A549 (cell line): Measurements from ENCODE around the gene RBM17. TPM values are rescaled to one million over a fixed set of nuclear protein-coding genes. Genes with fewer than 3 reads are reported as not detected.
A peak's percentile ranks its signal among the peaks of the same experiment; 100 is the strongest.

Experiments
- ATAC-seq, 2 experiments: fragments of 200-7000 bp in 1 of 2; fragments of >200 bp in 1 of 2; cut with Nextera tagmentation in 1 of 2; cut with Tn5 transposase in 1 of 2; 3 replicates each; pipeline versions ENCODE4 v1.8.0 to v1.9.1; 2018 to 2020; ENCODE audit warnings: mild to moderate bottlenecking in 1 of 2, moderate library complexity in 1 of 2
- CTCF ChIA-PET: fragments of 300-600 bp; sonication (Branson Sonifier 250); formaldehyde crosslinking; extraction: SDS; loops from one replicate; lab custom pipeline; 2021; ENCODE audit warnings: antibody characterized with exemption, inconsistent platforms; lab: Yijun Ruan, JAX
- POLR2A ChIA-PET: fragments of 350-600 bp; formaldehyde crosslinking; extraction: SDS; loops from one replicate; lab custom pipeline; 2021; ENCODE audit warnings: antibody characterized with exemption, inconsistent platforms; lab: Yijun Ruan, JAX
- DNase-seq, 2 experiments: peaks; one replicate each; pipeline versions ENCODE4 v3.0.0 to v3.0.0-alpha.2; 2011 to 2016; ENCODE audit warnings: low read depth in 1 of 2, low spot score in 1 of 2
- FAIRE-seq: peaks from 2 replicates; lab custom pipeline; 2011; peaks lifted over from hg19 to GRCh38; lab: Jason Lieb, UNC
- H3K27ac ChIP-seq, 2 experiments: fragments of >200 bp; sonication (Bioruptor Twin); formaldehyde crosslinking; 3 replicates each; pipeline ENCODE4 v1.5.1; 2016 to 2017
- H3K4me1 ChIP-seq: fragments of >200 bp; sonication (Bioruptor Twin); formaldehyde crosslinking; 3 replicates; pipeline ENCODE4 v1.6.1; 2016
- H3K4me2 ChIP-seq: fragments of >200 bp; sonication (Bioruptor Twin); formaldehyde crosslinking; 3 replicates; pipeline ENCODE4 v1.6.1; 2016
- H3K4me3 ChIP-seq: fragments of >200 bp; sonication (Bioruptor Twin); formaldehyde crosslinking; 3 replicates; pipeline ENCODE4 v1.5.1; 2016
- H3K9me3 ChIP-seq: fragments of >200 bp; sonication (Bioruptor Twin); formaldehyde crosslinking; 3 replicates; pipeline ENCODE4 v1.6.1; 2016
- CHD4 ChIP-seq: fragments of 200-600 bp; sonication (generic); IDR thresholded peaks from 2 replicates; pipeline ENCODE4 v1.6.1; 2016; ENCODE audit warnings: antibody characterized with exemption, mild to moderate bottlenecking, borderline replicate concordance
- ELK1 ChIP-seq: fragments of 150-350 bp; IDR thresholded peaks from 2 replicates; pipeline ENCODE4 v1.6.1; 2014; ENCODE audit warnings: low read depth, mild to moderate bottlenecking, low read length
- ESRRA ChIP-seq: fragments of 150-350 bp; IDR thresholded peaks from 2 replicates; pipeline ENCODE4 v1.6.1; 2014; ENCODE audit warnings: mild to moderate bottlenecking, low read length, borderline replicate concordance
- FOSL2 ChIP-seq, 2 experiments: fragments of 450-650 bp in 1 of 2; fragments of >200 bp in 1 of 2; sonication (Bioruptor Twin) in 1 of 2; formaldehyde crosslinking; IDR thresholded peaks; 2 replicates each; pipeline versions ENCODE4 v1.5.0 to v1.6.1; 2016 to 2020; ENCODE audit warnings: mild to moderate bottlenecking in 1 of 2, moderate library complexity in 1 of 2
- GATA3 ChIP-seq: IDR thresholded peaks from 2 replicates; pipeline ENCODE4 v1.6.1; 2012; ENCODE audit warnings: borderline replicate concordance
- HOXA7 ChIP-seq: fragments of 250-450 bp; sonication (Bioruptor Pico); IDR thresholded peaks from 2 replicates; pipeline ENCODE4 v1.5.0; 2020; ENCODE audit warnings: mild to moderate bottlenecking, moderate library complexity
- JUNB ChIP-seq: fragments of >200 bp; sonication (Bioruptor Twin); formaldehyde crosslinking; IDR thresholded peaks from 2 replicates; pipeline ENCODE4 v1.6.1; 2016
- MAX ChIP-seq: IDR thresholded peaks from 2 replicates; pipeline ENCODE4 v1.6.1; 2012
- NFE2L2 ChIP-seq: fragments of 150-350 bp; conservative IDR thresholded peaks from 2 replicates; pipeline ENCODE4 v1.6.1; 2014; ENCODE audit warnings: low read length
- NPAS2 ChIP-seq: fragments of 250-450 bp; sonication (Bioruptor Pico); IDR thresholded peaks from 2 replicates; pipeline ENCODE4 v1.8.0; 2022; ENCODE audit warnings: mild to moderate bottlenecking, moderate library complexity, borderline replicate concordance
- POLR2A ChIP-seq: IDR thresholded peaks from 2 replicates; pipeline ENCODE4 v1.6.1; 2012; ENCODE audit warnings: mild to moderate bottlenecking, low read length
- RAD21 ChIP-seq, 2 experiments: fragments of >200 bp in 1 of 2; sonication (Bioruptor Twin) in 1 of 2; formaldehyde crosslinking in 1 of 2; IDR thresholded peaks in 1 of 2; conservative IDR thresholded peaks in 1 of 2; 2 replicates in 1 of 2; 3 replicates in 1 of 2; pipeline ENCODE4 v1.6.1; 2012 to 2018; ENCODE audit warnings: inconsistent platforms in 1 of 2
- RFX5 ChIP-seq: fragments of 450-650 bp; IDR thresholded peaks from 2 replicates; pipeline ENCODE4 v1.7.1; 2014; ENCODE audit warnings: antibody characterized with exemption, mild to moderate bottlenecking, moderate library complexity
- RNF2 ChIP-seq: fragments of 200-600 bp; sonication (generic); IDR thresholded peaks from 2 replicates; pipeline ENCODE4 v1.6.1; 2016; ENCODE audit warnings: low read depth, mild to moderate bottlenecking, antibody characterized with exemption, moderate library complexity, borderline replicate concordance
- SMC3 ChIP-seq: fragments of >200 bp; sonication (Bioruptor Twin); formaldehyde crosslinking; IDR thresholded peaks from 3 replicates; pipeline ENCODE4 v1.6.1; 2018; ENCODE audit warnings: inconsistent platforms
- TFCP2L1 ChIP-seq: fragments of 250-450 bp; sonication (Bioruptor Pico); IDR thresholded peaks from 2 replicates; pipeline ENCODE4 v1.5.0; 2021; ENCODE audit warnings: mild to moderate bottlenecking
- USF2 ChIP-seq: fragments of 450-650 bp; IDR thresholded peaks from 2 replicates; pipeline ENCODE4 v1.6.1; 2014; ENCODE audit warnings: antibody characterized with exemption
- ZSCAN20 ChIP-seq: fragments of 250-450 bp; sonication (Bioruptor Pico); IDR thresholded peaks from 2 replicates; pipeline ENCODE4 v1.8.0; 2022; ENCODE audit warnings: mild to moderate bottlenecking, moderate library complexity
- WGBS: methylation state at CpG from one replicate; pipeline ENCODE4 v1.1.6; 2017; ENCODE audit errors: missing lambda C conversion rate; 5-methylcytosine and 5-hydroxymethylcytosine counted together
- polyA plus RNA-seq, 4 experiments: library from polyadenylated mRNA; depleted of rRNA in 3 of 4; stranded (reverse); fragments of >200 nt; fragmentation: RNase III in 1 of 4; extraction: RNeasy Plus Mini Kit Qiagen cat#74134 plus additional on column Dnase treatment in 1 of 4; gene quantifications; 2 replicates in 3 of 4; 3 replicates in 1 of 4; pipeline ENCODE4 v1.2.3, GENCODE V29; 2011 to 2017
- TF ChIP-seq, protein P1 (sequence below): fragments of 250-450 bp; sonication (Bioruptor Pico); IDR thresholded peaks from 2 replicates; pipeline ENCODE4 v1.5.0; 2020; ENCODE audit warnings: low read depth, mild to moderate bottlenecking, moderate library complexity

Gene RBM17
- polyA plus RNA-seq, 2 of the 4 experiments (the other 2 are of a cell fraction): 75.2 to 121 TPM

DNA sequence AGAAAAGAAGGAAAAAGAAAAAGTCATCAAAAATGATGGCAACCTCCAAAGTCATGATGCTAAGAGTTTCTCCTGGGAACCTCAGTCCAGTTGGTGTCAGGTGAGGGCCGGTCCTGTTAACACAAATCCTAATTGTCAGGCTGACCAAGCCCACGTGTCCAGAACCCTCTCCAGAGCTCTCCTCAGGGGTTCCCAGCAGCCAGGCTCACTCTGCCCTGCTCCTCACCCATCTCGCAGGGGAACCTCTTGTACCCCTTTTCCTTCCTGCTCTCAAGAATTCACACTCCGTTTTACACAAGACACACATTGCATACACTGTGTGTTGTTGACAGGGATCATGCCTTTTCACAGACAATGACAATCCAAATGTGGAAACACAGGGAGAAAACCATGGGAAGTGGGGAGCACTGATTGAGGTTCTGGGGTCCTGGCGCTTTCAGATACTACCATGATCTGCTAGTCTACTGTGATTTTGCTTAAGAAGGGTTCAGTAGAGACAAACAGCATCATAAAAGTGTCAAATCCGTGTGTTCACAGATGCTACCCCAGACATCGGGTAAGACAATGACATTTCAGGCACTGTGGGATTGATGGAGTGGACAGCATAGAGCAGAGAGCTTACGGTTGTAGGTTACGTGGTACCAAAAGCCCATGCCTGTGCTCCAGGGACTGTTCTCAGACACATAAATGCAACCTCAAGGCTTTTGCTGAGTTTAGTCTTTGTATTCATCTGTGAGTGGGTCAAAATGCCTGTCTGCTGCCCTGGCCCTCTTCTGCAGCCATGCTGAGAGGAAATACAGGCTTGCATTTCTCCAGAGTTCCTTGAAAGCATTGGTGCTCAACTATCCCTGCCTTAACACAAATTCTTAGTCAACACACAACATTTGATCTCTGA is 42.7 kb upstream of the RBM17 start (continued):
- TF ChIP-seq ELK1 (no peak), MAX (no peak)

DNA sequence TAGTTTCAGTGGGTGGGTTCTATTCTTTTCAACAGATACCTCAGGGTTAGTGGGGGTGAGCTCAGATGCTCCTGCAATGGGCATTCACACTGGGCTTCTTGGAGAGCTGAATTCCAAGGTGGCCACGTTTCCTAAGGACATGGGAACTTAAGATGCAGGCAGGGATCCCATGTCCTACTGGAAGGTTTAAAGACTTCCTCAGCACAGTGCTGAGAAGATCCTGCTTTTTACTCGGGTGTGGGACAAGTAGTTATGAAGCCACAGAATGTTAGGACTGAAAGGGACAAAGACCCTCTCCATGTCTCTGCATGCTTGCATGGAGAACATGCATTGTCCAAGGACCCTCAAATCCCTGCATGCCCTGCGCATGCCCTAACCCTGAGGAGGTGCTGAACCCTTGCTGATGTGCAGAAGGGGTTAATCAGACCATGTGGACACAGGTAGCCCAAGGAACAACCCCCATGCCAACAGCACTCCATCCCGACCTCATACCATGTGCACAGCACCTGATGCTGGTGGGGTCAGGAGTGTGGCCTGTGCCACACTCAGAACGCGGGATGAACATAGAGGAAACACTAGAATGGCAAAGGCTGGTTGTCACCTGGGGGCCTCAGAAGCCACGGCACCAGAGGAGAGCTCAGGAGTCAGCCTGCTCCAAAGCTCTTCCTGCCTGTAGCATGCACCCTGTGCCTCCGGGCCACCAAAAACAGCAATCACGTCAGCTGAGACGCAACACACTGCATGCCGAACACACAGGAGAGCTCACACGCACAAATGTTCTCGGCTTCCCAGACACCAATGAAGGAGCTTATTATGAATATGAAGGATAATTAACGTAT is 41.8 kb upstream of the RBM17 start:
- peak in 1 of 2 experiments; percentile 13; a peak in 2 of 6 replicates for ATAC-seq
- no peak overlapping the region for H3K4me2 ChIP-seq
- no peak overlapping the region for H3K4me3 ChIP-seq
- 40% methylated on average over 14 of the region's 14 CpGs for WGBS
- no peak overlapping the region for H3K27ac ChIP-seq
- H3K9me3 ChIP-seq: no peaks in the 10 kb centered on the region
- DNase-seq: no peak
- CTCF ChIA-PET: interaction anchor here (1.0 to 1.8 kb wide), 2 partner anchors 11 to 33 kb away, joined by 4 read pairs; no protein-coding TSS in a partner anchor
- peaks cover 5% of the 10 kb centered on the region; the same call in 1 of the 3 replicates for H3K4me1 ChIP-seq
- POLR2A ChIA-PET: no interaction called here
- FAIRE-seq: no peak
- TF ChIP-seq FOSL2 (IDR thresholded peaks at IDR 0.05): no peak
- no peak for TF ChIP-seq FOSL2 (CRISPR knock-in tag; IDR thresholded peaks at IDR 0.05)
- no peak for TF ChIP-seq CHD4

DNA sequence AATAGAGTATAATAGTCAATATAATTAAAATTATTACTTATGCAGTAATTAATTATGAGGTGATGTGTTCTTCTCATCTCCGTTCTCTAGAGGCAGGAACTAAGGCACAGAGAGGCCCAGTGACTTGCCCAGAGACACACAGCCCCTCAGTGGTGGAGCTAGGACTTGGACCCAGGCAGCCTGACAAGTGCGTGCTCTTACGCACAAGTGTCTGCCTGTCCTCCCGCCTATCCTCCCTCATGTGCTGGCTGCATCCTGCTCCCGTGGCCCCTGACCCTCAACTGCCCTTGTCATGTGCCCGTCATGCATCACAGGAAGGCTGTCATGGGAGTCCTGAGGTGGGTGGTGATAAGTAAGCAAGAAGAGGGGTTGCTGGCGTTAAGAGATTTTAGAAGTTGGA is 41.0 kb upstream of the RBM17 start:
- Histone ChIP-seq H3K4me1 (peaks cover 5% of the 10 kb centered on the region; the same call in 1 of the 3 replicates), H3K4me3 (no peak overlapping the region), H3K9me3 (no peaks in the 10 kb centered on the region), H3K27ac (no peak overlapping the region), H3K4me2 (no peak overlapping the region)
- DNase-seq (no peak), FAIRE-seq (no peak), ATAC-seq (no peak)
- 38% methylated on average over 7 of the region's 7 CpGs for WGBS
- ChIA-PET POLR2A (no interaction called here), CTCF (interaction anchor here (1.0 kb wide), 1 partner anchor 10 kb away, joined by 4 read pairs; no protein-coding TSS in a partner anchor)
- TF ChIP-seq ESRRA (no peak), POLR2A (no peak), NPAS2 (no peak), TFCP2L1 (no peak), SMC3 (no peak), NFE2L2 (no peak), CHD4 (no peak), JUNB (no peak), HOXA7 (CRISPR knock-in tag) (no peak), RFX5 (no peak), USF2 (no peak)

DNA sequence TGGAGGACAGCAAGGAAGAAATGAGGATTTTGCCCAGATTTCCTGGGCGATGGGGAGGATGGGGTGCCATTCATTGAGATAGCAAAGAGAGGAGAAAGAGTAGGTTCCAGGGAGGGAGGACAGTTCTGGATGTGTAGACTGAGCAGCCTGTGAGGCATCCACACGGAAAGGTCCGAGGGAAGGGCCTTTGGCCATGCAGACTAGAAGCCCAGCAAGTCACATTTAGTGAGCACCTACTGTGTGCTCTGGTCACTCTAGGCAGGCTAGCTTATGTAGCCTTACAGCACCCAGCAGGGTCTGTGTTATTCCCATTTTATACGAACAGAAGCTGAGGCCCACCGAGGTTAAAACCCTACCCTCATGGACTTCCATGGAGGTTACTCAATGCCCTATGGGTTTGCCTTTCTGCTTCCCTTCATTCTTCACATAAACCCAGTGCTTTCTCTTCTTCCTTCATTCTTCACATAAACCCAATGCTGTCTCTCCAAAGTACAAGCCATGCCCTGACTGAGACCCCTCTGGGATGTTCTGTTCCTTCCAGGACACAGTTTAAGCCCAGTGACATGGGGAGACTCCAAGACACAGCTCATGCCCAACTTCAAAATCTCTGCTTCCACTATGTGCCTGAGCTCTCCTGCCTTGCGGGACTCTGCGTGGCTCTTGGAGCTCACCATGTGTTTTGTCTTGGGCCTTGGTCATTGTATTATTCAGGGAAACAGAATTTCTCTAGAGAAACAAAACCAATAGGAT is 40.4 kb upstream of the RBM17 start:
- POLR2A ChIA-PET: no interaction called here
- TF ChIP-seq GATA3 (no peak), ZSCAN20 (CRISPR knock-in tag) (no peak), RAD21 (conservative IDR thresholded peaks at IDR 0.05 in 1 of 2, IDR thresholded peaks at IDR 0.05 in 1 of 2) (no peak), RNF2 (no peak), CHD4 (no peak)
- TF ChIP-seq, protein P1, sequence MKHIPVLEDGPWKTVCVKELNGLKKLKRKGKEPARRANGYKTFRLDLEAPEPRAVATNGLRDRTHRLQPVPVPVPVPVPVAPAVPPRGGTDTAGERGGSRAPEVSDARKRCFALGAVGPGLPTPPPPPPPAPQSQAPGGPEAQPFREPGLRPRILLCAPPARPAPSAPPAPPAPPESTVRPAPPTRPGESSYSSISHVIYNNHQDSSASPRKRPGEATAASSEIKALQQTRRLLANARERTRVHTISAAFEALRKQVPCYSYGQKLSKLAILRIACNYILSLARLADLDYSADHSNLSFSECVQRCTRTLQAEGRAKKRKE (CRISPR knock-in tag): no peak
- Histone ChIP-seq H3K4me3 (no peak overlapping the region), H3K9me3 (no peaks in the 10 kb centered on the region), H3K4me2 (no peak overlapping the region), H3K4me1 (peaks cover 5% of the 10 kb centered on the region; the same call in 1 of the 3 replicates), H3K27ac (no peak overlapping the region)
- DNase-seq (no peak), ATAC-seq (no peak), FAIRE-seq (no peak)
- WGBS: 49% methylated on average over 7 of the region's 7 CpGs
- CTCF ChIA-PET: interaction anchor here (0.6 kb wide), 1 partner anchor 133 kb away, joined by 3 read pairs; no protein-coding TSS in a partner anchor
